Retina (tissue), 1 donor: ENCODE results near the gene REG4.

Source experiments
- DNase-seq: peaks from one replicate; pipeline ENCODE4 v3.0.0-alpha.2; 2016

REG4 gene

GRCh38 chr1:119778886-119779560, 32.2 kb downstream of the REG4 start:
- no peak for DNase-seq

GRCh38 chr1:119778359-119778758, 32.9 kb downstream of the REG4 start:
- no peak for DNase-seq

GRCh38 chr1:119774746-119775490, 36.3 kb downstream of the REG4 start:
- no peak for DNase-seq

- no peak for DNase-seq
Measured at GRCh38 chr1:119773711-119774241, 37.5 kb downstream of the REG4 start.

- no peak for DNase-seq
Measured at GRCh38 chr1:119772298-119772697, 39.0 kb downstream of the REG4 start.

GRCh38 chr1:119771770-119772169, 39.5 kb downstream of the REG4 start:
- no peak for DNase-seq

GRCh38 chr1:119771016-119771415, 40.2 kb downstream of the REG4 start:
- no peak for DNase-seq

- no peak for DNase-seq
Measured at GRCh38 chr1:119768778-119769177, 42.5 kb downstream of the REG4 start, which contains the start of gene HMGCS2. Gene HMGCS2, minus strand, starts transcription at chr1:119768905. Its CDS starts 61 bp downstream, at chr1:119768844.

- no peak for DNase-seq
Measured at GRCh38 chr1:119767486-119767885, 43.8 kb downstream of the REG4 start.

- DNase-seq, result no peak
Measured at GRCh38 chr1:119766374-119766794, 44.9 kb downstream of the REG4 start.

GRCh38 chr1:119764220-119764619, 47.0 kb downstream of the REG4 start:
- DNase-seq, result no peak

- no peak for DNase-seq
Measured at GRCh38 chr1:119762953-119763352, 48.3 kb downstream of the REG4 start.

GRCh38 chr1:119762409-119762808, 48.9 kb downstream of the REG4 start:
- no peak for DNase-seq

GRCh38 chr1:119758584-119758983, 52.7 kb downstream of the REG4 start:
- no peak for DNase-seq

- no peak for DNase-seq
Measured at GRCh38 chr1:119752592-119752991, 58.7 kb downstream of the REG4 start.

- no peak for DNase-seq
Measured at GRCh38 chr1:119748040-119748439, 63.2 kb downstream of the REG4 start.

GRCh38 chr1:119747451-119747850, 63.8 kb downstream of the REG4 start:
- DNase-seq, result no peak

GRCh38 chr1:119745034-119745433, 66.2 kb downstream of the REG4 start:
- DNase-seq, result no peak

- no peak for DNase-seq
Measured at GRCh38 chr1:119744598-119744942, 66.7 kb downstream of the REG4 start.
